CD4-positive, alpha-beta T cell treated with Interleukin-15 for 4 hours (primary cell): ENCODE data around the gene OR5A1.
"Not testable (repeated sequence)": the region's sequence is repeated elsewhere in the genome, so short reads cannot be mapped to it uniquely, and the experiment has no call there.

Source experiments
- DNase-seq: peaks from one replicate; pipeline ENCODE4 v3.0.0-alpha.2; 2020; ENCODE audit warnings: low spot score

The OR5A1 gene

DNA sequence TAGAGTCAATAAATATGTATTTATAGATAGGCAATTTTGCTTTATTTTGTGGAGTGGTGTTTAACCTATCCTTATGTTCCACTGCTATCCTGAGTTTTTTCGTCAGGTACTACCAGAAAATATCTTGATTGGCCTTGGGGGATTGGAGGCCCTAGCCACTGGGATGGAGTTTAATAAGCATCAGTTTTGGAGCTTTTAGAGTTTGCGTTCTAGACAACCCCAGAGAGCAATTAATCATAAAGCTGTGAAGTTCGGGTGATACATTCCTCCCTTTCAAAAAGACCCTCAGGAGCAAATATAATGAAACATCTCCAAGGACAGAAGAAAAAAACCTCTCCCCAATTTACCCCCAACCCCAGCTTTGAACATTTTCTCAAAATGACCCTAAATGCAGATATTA lies at the start of gene OR5A1:
TSS of gene OR5A1 (plus strand) at position 301 of the 400 bp plus-strand sequence. CDS start 6,700 bp downstream, outside the sequence.
- no peak for DNase-seq

- DNase-seq, result no peak
Measured at GRCh38 chr11:59394186-59394585, 42.1 kb upstream of the OR5A1 start.

DNA sequence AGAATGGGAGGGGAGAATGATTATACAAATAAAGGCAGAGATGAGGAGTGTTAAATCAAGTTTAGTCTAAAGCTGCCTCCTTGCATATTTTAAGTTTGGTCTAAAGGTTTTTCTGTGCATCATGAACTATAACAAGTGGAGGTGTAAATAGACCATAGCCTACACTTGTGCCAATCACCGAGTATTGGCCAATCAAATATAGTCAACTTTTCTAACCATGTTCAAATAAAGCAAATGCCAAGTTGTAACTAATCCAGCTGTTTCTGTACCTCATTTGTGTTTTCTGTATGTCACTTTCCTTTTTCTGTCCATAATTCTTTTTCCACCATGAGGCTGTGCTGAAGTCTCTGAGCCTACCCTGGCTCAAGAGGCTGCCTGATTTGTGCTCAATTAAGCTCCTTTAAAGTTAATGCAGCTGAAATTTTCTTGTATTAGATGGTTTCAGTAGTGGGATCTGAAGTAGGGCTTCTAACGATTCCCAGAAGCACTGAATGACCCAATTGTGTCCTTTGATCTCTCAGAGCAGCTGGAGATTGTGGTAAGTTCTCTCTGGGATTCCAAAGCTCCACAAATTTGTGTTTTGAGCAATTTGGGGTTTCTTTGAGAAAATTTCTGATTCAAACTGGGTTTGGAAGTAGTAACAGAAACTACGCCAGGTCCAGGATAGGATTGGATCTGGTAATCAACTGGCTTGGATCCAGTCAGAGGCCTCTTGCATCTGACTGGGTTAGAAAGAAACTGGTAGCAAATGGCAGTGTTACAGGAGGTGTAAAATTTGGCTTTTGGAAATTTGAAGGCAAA lies 35.6 kb upstream of the OR5A1 start:
- no peak for DNase-seq

- DNase-seq, result no peak
Measured at GRCh38 chr11:59401262-59401552, 35.1 kb upstream of the OR5A1 start.

GRCh38 chr11:59403546-59403945 lies 32.7 kb upstream of the OR5A1 start:
- DNase-seq, result no peak

DNA sequence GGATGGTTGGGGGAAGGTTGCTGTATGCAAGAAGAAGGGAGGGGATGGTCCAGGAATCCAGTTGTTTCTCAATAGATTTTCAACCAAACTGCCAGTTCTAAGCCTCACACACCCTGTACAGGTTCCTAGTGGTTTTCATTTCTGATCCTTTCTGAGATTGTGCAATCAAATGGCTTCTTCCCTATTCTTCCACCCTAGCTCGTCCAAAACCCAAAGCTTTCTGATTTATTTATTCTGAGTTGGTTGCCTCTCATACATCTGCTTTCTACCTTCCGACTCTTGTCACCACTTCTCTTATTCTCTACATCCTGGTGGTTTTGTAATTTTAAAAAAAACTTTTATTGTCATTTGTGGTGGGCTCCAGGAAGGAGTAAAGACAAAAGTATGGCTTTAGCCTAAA lies 22.6 kb upstream of the OR5A1 start:
- no peak for DNase-seq

GRCh38 chr11:59415111-59415510 lies 21.2 kb upstream of the OR5A1 start:
- no peak for DNase-seq

GRCh38 chr11:59416613-59417012 lies 19.7 kb upstream of the OR5A1 start:
- no peak for DNase-seq

DNA sequence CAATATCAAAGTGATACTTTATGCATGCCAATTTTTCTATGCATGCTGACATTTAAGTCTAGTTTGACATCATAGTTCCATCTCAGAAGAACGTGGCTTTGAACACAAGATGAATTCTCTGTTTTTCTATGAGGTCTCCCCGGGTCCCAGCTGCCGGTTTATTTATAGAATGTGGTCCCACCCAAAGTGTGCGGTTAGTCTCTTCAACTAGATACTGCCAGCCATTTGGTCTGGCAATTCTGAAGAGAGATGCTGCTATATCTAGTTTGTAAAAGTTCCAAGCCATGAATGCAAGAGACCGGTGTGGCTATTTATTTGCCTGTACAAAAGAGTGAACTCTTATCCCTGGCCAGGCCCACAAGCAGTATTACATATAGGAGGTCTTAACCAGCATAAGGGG lies 19.2 kb upstream of the OR5A1 start:
- DNase-seq, result no peak

DNA sequence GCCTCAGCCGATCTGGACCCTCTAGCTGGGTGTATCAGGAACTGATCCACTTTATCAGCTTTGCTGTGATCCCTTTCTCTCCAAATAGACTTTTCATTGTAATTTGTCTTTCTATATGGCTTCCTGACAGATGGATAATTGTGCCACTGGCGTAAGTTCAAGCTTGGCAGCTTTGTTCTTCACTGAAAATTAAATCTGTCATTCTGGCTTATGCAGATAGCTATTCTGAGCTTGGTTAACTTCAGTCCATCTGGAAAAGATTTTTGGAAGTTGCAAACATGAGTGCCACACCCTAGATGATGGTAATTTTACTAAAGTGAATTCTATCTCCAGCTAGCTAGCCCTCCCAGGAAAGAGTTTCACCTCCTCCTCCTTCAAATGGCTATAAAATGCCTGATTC lies 18.1 kb upstream of the OR5A1 start:
- no peak for DNase-seq

DNA sequence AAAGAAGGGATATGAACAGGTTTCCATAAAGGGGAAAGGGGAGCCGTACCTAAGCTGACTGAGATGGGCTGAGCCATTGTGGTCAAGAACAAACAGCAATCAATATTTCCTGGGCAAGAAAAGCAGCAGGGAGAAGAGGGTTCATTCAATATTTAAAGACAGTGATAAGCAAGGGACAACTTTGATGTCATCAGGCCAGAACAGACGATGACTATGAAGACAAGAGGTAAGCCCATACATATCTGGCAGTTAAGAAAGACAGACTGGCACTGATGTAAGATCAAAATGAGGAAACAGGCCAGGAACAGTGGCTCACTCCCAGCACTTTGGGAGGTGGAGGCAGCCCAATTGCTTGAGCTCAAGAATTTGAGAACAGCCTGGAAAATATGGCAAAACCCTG lies 12.4 kb upstream of the OR5A1 start:
- no peak for DNase-seq

DNA sequence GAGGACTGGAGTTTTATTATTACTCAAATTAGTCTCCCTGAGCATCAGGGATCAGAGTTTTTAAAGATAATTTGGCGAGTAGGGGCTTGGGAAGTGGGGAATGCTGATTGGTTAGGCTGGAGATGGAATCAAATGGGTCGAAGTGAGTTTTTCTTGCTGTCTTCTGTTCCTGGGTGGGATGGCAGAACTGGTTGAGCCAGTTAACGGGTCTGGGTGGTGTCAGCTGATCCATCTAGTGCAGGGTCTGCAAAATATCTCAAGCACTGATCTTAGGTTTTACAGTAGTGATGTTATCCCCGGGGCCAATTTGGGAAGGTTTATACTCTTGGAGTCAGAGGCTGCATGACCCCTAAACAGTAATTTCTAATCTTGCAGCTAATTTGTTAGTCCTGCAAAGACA lies 11.1 kb upstream of the OR5A1 start:
- DNase-seq, result no peak

DNA sequence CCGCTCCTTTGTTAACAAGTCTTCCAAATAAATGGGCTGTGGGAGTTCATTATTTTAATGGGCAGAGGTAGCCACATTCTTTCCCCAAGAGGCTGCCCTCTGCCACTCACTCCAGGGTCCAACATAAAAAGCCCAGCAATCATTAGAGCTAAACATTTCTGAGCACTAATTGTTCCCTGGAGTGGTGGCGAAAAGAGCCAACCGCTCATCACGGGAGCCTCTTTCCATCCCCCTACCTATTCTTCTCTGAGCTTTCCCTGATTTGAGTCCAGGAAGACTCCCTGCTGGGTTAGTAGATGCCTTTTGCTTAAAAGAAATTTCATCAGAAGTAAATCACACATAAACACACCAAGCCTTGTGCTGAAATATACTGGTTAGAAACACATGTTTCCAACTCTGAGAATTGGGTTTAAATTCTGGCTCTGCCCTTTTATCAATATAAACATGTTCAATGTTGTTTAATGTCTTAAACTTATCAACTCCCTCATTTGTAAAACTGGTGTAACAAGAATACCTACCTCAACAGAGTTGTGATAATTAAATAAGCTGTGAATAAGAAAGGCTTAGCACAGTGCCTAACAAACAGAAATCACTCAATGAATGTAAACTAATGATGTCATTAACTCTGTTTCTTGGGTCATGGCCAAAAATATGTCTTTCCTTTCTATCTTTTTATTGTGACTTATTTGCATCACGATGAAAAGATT lies 9.8 kb upstream of the OR5A1 start, which contains the start of gene OR5A2:
TSS of gene OR5A2 (minus strand) at position 53 of the 707 bp plus-strand sequence. CDS start 3,460 bp downstream, outside the sequence.
- DNase-seq, result no peak

DNA sequence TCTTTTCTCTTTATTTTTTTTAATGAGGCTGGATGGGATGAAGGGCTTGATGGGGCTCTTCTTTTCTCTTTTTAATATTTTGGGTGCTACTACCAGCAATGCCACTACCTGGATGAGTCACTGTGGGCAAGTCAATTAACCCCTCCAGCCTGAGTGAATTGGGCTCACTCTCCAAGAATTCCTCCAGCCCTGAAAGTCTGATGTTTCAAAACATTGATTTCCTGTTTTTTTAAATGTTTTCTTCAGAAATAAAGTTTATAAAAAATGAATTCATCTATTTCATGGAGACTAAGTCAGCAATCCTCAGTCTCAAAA lies 9.2 kb upstream of the OR5A1 start:
- DNase-seq, result no peak

GRCh38 chr11:59429924-59430516 lies 6.2 kb upstream of the OR5A1 start:
- peak; percentile 57 for DNase-seq

GRCh38 chr11:59437770-59438169 lies 1.5 kb downstream of the OR5A1 start:
- DNase-seq, result no peak

DNA sequence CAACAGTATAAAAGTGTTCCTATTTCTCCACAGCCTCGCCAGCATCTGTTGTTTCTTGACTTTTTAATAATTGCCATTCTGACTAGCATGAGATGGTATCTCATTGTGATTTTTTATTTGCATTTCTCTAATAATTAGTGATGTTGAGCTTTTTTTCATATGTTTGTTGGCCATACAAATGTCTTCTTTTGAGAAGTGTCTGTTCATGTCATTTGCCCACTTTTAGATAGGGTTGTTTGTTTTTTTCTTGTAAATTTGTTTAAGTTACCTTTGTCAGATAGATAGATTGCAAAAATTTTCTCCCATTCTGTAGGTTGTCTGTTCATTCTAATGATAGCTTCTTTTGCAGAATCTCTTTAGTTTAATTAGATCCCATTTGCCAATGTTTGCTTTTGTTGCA lies 9.4 kb downstream of the OR5A1 start:
- DNase-seq, result not testable (repeated sequence)

DNA sequence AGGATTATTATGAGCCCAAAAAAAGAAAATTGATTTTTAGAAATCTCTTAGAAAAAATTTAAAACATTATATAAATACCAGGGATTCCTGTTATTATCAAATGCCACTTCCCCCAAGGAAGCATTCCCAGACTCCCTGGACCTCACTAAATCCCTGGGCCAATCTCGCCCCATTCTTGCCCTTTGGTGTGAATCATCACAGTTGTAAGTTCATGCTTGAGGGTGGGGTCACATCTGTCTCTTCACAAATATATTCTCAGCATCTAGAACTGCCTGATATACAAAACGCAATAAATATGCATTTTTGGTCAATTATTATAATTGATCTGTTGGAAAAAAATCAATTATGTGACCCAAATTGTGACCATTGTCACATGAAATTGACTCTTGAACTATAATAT lies 12.2 kb downstream of the OR5A1 start:
- DNase-seq, result no peak

DNA sequence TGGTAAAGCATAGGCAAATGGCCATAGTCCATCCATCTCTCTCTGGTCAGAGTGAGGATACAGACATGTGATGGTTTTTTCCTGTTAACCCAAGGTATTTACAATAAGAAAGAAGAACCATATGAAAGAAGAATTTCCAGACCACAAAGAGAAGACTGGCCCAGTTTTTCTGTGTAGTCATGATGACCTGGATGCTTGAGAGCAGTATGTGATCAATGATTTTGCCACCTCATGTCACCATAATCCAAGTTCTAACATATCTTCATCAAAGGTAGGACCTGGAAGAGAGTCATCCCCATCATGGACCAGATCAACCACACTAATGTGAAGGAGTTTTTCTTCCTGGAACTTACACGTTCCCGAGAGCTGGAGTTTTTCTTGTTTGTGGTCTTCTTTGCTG lies 20.4 kb downstream of the OR5A1 start, which contains the start of gene OR4D6:
TSS of gene OR4D6 (plus strand) at position 301 of the 400 bp plus-strand sequence. CDS start at position 301, 0 bp downstream.
- DNase-seq, result no peak

DNA sequence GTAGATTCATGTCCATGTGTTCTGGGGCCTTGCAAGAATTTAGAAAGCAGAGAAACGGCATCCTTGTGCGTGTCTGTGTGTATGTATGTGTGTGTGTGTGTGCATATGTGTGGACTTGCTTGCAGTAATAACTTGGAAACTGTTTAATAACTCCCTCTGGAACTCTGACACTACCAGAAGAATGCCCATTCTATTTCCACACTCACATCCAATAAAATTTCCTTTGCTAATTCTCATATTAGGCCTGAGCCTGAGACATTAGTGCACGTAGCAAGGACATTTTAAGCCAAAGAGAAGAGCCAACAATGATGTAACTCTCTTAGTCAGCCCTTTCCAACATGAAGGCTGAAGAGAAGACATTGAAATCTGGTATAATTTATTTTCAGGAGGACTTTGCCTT lies 23.6 kb downstream of the OR5A1 start:
- DNase-seq, result no peak

- DNase-seq, result no peak
Measured at GRCh38 chr11:59463190-59463641, 26.9 kb downstream of the OR5A1 start.

- DNase-seq, result no peak
Measured at GRCh38 chr11:59473015-59473414, 36.7 kb downstream of the OR5A1 start, which contains the start of gene OR4D10. Gene OR4D10, plus strand, starts transcription at chr11:59473315. Its CDS starts 4,115 bp downstream, at chr11:59477430.

DNA sequence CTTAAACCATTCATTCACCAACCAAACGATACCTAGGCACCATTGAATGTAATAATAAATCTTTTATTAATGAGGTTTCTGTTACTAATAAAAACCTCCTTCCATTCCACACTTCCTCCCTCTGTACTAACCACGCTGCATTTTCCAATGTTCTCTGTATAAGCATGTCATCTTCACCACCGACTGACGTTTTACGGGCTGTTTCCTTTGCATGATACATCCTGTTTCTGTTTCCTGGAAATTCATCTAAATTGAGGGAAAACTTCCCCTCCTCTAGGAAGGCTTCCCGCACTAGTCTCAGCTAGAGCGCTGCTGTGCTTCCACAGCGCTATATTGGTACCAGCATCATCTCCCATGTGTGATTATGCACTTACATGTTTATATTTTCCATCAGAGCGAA lies 38.9 kb downstream of the OR5A1 start:
- DNase-seq, result no peak
